DOHH2 (cell line): ENCODE measurements around the gene CD79B.

ENCODE experiments used
- EZH2phosphoT487 ChIP-seq: fragments of 200-600 bp; sonication (generic); IDR thresholded peaks from 2 replicates; pipeline ENCODE4 v1.6.1; 2017; ENCODE audit warnings: borderline replicate concordance, mild to moderate bottlenecking, antibody characterized with exemption, low read length, moderate library complexity, mixed read lengths
- TF ChIP-seq, protein P1 (sequence below): fragments of 200-600 bp; sonication (generic); IDR thresholded peaks from one replicate; pipeline ENCODE4 v1.5.1; 2014; ENCODE audit warnings: antibody characterized with exemption, mild to moderate bottlenecking, low read depth, low read length; ENCODE audit not compliant: poor library complexity, severe bottlenecking

DNA sequence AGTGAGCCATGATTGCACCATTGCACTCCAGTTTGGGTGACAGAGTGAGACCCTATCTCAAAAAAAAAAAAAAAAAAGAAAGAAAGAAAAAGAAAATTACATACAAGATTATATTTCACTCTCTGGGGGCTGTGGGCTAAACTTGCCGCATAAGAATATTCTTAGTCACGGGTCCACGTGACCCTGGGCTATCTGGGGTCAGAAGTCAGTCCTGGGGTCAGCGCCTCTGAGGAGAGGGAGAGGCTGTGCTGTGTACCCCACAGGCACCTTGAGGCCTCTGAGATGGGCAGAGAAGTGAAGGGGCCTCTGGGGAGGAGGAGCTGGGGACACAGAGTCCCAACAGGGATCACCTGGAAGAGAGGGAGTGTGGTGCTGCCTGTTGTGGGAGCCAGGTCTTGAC, 5.8 kb upstream of the CD79B start:
- TF ChIP-seq, protein P1, sequence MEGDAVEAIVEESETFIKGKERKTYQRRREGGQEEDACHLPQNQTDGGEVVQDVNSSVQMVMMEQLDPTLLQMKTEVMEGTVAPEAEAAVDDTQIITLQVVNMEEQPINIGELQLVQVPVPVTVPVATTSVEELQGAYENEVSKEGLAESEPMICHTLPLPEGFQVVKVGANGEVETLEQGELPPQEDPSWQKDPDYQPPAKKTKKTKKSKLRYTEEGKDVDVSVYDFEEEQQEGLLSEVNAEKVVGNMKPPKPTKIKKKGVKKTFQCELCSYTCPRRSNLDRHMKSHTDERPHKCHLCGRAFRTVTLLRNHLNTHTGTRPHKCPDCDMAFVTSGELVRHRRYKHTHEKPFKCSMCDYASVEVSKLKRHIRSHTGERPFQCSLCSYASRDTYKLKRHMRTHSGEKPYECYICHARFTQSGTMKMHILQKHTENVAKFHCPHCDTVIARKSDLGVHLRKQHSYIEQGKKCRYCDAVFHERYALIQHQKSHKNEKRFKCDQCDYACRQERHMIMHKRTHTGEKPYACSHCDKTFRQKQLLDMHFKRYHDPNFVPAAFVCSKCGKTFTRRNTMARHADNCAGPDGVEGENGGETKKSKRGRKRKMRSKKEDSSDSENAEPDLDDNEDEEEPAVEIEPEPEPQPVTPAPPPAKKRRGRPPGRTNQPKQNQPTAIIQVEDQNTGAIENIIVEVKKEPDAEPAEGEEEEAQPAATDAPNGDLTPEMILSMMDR = no peak
- TF ChIP-seq EZH2phosphoT487 = no peak
